Subcutaneous adipose tissue (tissue), 4 donors: ENCODE data around the gene CFDP1. TPM values are rescaled to one million over a fixed set of nuclear protein-coding genes. Genes with fewer than 3 reads are reported as not detected.

ENCODE experiments used
- CTCF ChIP-seq: fragments of 450-650 bp; IDR thresholded peaks from one replicate; pipeline ENCODE4 v1.5.1; 2016; ENCODE audit warnings: low read depth, mild to moderate bottlenecking, control low read depth, antibody characterized with exemption, moderate library complexity
- total RNA-seq, 4 donors: library from RNA; depleted of rRNA; stranded (reverse); fragments of >200 nt; gene quantifications; one replicate each; pipeline ENCODE4 v1.1.0, GENCODE V29; 2016

Gene CFDP1
- total RNA-seq, 4 donors from 2014 or later = 38.6 to 60.7 (median 57.0) TPM

DNA sequence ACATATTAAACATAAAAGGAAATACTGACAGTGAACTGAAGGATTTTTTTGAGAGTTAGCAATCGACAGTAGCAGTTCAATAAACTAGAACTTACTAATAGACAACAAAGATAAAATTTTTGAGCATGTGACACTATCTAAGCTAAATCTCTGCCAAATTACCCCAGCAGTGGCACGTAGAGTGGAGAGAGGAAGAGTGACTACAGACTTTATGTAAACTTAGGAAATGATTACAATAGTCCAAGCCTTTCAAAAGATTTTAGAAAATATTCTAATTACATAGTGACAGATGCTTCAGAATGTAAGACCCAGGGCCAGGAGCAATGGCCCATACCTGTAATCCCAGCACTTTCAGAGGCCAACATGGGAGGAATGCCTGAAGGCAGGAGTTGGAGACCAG, 52.4 kb downstream of the CFDP1 start:
- TF ChIP-seq CTCF = no peak

GRCh38 chr16:75379911-75380847, 53.1 kb downstream of the CFDP1 start:
- TF ChIP-seq CTCF = no peak

- no peak for TF ChIP-seq CTCF
Measured at GRCh38 chr16:75379339-75379738, 54.0 kb downstream of the CFDP1 start.

DNA sequence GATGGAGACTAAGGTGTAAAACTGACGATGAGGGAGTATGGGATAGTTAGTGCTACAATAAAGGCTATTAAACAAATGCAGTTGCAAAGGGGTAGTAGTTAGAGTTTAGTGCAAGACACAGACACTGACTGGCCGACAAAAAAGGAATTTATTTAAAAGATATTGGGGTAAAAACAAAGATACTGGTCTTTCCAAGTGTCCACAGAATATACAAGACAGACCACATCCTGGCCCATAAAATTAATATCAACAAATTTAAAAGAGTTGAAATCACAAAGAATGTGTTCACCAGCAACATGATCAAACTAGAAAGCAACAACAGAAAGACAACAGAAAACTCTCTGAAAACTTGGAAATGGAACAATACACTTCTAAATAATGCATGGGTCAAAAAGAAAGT, 54.7 kb downstream of the CFDP1 start:
- TF ChIP-seq CTCF = no peak

DNA sequence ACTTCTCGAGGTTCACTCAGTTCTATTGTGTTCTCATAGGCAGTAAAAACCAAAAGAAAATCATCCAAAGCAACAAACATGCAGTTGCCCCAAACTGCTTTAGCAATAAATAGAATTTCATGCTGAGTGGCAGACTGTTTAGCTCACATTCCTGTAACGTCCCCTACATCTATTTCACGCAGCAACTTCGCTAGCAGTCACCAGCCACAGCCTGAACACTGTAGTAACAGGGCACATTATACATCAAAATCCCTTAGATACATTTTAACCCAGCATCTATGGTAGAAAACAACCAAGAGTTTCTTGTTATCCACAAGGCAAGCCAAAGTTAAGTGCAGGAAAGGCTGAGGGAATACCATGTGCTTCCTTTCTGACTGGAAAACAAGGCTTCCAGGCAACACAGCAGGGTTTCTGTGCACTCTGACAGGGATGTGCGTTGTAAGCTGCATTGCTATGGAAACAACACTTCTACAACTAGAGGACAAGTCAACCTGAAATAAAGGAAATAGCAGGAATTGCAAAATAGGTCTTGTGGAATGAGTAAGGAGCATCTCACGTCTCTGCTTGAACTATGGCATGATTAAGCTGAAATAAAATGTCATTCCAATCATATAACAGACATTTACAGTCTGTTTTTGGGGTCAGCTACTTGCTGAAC, 55.4 kb downstream of the CFDP1 start:
- no peak for TF ChIP-seq CTCF

GRCh38 chr16:75376475-75377161, 56.7 kb downstream of the CFDP1 start:
- TF ChIP-seq CTCF = no peak

DNA sequence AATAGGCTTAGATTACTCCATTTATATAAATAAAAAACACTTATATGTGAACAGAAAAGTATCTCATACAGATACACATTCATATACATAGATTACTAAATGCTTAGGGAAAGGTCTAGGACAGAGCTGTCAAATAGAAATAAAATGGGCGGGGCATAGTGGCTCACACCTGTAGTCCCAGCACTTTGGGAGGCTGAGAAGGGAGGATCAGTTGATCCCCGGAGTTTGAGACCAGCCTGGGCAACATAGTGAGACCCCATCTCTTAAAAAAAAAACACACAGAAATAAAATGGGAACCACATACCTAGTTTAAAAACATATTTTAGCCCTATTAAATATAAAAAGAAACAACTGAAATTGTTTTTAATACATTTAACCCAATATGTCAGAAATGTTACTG, 58.9 kb downstream of the CFDP1 start:
- TF ChIP-seq CTCF = no peak
